ENCODE data around the gene TLR2.

TLR2 gene

GRCh38 chr4:153684182-153684970 is at the start of gene TLR2:
Gene TLR2 (plus strand): TSS chr4:153684280. CDS start chr4:153702908, 18,628 bp downstream.
- DNase-seq (ENCODE audit: low spot score), result no peak

- DNase-seq (ENCODE audit: low spot score), result peak; percentile 59
These were observed 49.2 kb upstream of the TLR2 start for GRCh38 chr4:153634738-153635353.

GRCh38 chr4:153635846-153636245 is 48.2 kb upstream of the TLR2 start:
- DNase-seq (ENCODE audit: low spot score), result no peak

- no peak for DNase-seq (ENCODE audit: low spot score)
These were observed 46.9 kb upstream of the TLR2 start for GRCh38 chr4:153637201-153637600.

- no peak for DNase-seq (ENCODE audit: low spot score)
These were observed 46.1 kb upstream of the TLR2 start for GRCh38 chr4:153638011-153638410.

GRCh38 chr4:153638999-153639398 is 45.1 kb upstream of the TLR2 start:
- no peak for DNase-seq (ENCODE audit: low spot score)

- peak; percentile 27 for DNase-seq (ENCODE audit: low spot score)
These were observed 44.0 kb upstream of the TLR2 start for GRCh38 chr4:153639833-153640802.

GRCh38 chr4:153641532-153641931 is 42.5 kb upstream of the TLR2 start:
- DNase-seq (ENCODE audit: low spot score), result peak; percentile 24

- DNase-seq (ENCODE audit: low spot score), result peak; percentile 91
These were observed 40.4 kb upstream of the TLR2 start for GRCh38 chr4:153643406-153644383.

- peak; percentile 34 for DNase-seq (ENCODE audit: low spot score)
These were observed 38.9 kb upstream of the TLR2 start for GRCh38 chr4:153645183-153645582.

- no peak for DNase-seq (ENCODE audit: low spot score)
These were observed 37.8 kb upstream of the TLR2 start for GRCh38 chr4:153646261-153646660.

- DNase-seq (ENCODE audit: low spot score), result no peak
These were observed 37.1 kb upstream of the TLR2 start for GRCh38 chr4:153646978-153647377.

GRCh38 chr4:153647975-153648374 is 36.1 kb upstream of the TLR2 start:
- no peak for DNase-seq (ENCODE audit: low spot score)

- DNase-seq (ENCODE audit: low spot score), result peak; percentile 59
These were observed 34.5 kb upstream of the TLR2 start for GRCh38 chr4:153649572-153649991.

- DNase-seq (ENCODE audit: low spot score), result no peak
These were observed 33.0 kb upstream of the TLR2 start for GRCh38 chr4:153651116-153651515.

- no peak for DNase-seq (ENCODE audit: low spot score)
These were observed 32.5 kb upstream of the TLR2 start for GRCh38 chr4:153651587-153651986.

- no peak for DNase-seq (ENCODE audit: low spot score)
These were observed 31.9 kb upstream of the TLR2 start for GRCh38 chr4:153652051-153652784.

GRCh38 chr4:153655002-153655541 is 29.0 kb upstream of the TLR2 start:
- DNase-seq (ENCODE audit: low spot score), result no peak

- no peak for DNase-seq (ENCODE audit: low spot score)
These were observed 28.2 kb upstream of the TLR2 start for GRCh38 chr4:153655928-153656327.

- no peak for DNase-seq (ENCODE audit: low spot score)
These were observed 22.8 kb upstream of the TLR2 start for GRCh38 chr4:153661215-153661822.
